ENCODE data around the gene DNMT3A. TPM values are rescaled to one million over a fixed set of nuclear protein-coding genes. Genes with fewer than 3 reads are reported as not detected.
A peak's percentile ranks its signal among the peaks of the same experiment; 100 is the strongest.

DNMT3A gene
- total and polyA plus RNA-seq, 7 donors, result 4.4 to 30.2 (median 18.1) TPM

- H3K4me1 ChIP-seq, result no peaks in the 10 kb centered on the region
- peaks cover 4 to 72% (median 9%) of the 10 kb centered on the region in 4 donors for H3K36me3 ChIP-seq
- no peak overlapping the region for H3K27ac ChIP-seq
- DNase-seq, result no peak
- H3K27me3 ChIP-seq, result no peaks in the 10 kb centered on the region
- TF ChIP-seq EP300 (IDR thresholded peaks at IDR 0.05) (no peak), POLR2AphosphoS5 (IDR thresholded peaks at IDR 0.05) (no peak), POLR2A (IDR thresholded peaks at IDR 0.05) (no peak), CTCF (IDR thresholded peaks at IDR 0.05) (no peak)
- intact Hi-C loops (cut with DNase I), result no loop called here
- no peak overlapping the region for H3K4me3 ChIP-seq
- no peaks in the 10 kb centered on the region for H3K9me3 ChIP-seq
Observed at GRCh38 chr2:25266399-25266798, 75.3 kb downstream of the DNMT3A start.

- no peak for TF ChIP-seq CTCF (IDR thresholded peaks at IDR 0.05)
- no peak for TF ChIP-seq POLR2A (IDR thresholded peaks at IDR 0.05)
- TF ChIP-seq POLR2AphosphoS5 (IDR thresholded peaks at IDR 0.05), result no peak
- Histone ChIP-seq H3K4me1 (no peaks in the 10 kb centered on the region), H3K36me3 (peaks cover 4 to 66% (median 9%) of the 10 kb centered on the region in 4 donors), H3K27ac (no peak overlapping the region), H3K9me3 (no peaks in the 10 kb centered on the region), H3K4me3 (no peak overlapping the region), H3K27me3 (no peaks in the 10 kb centered on the region)
- WGBS, 2 donors, result 87 to 94% methylated on average over 2 of the region's 2 CpGs
- intact Hi-C loops (cut with DNase I), result no loop called here
- no peak for DNase-seq
Observed at GRCh38 chr2:25265802-25266201, 75.9 kb downstream of the DNMT3A start.

- intact Hi-C loops (cut with DNase I), result no loop called here
Observed at GRCh38 chr2:25265001-25265400, 76.7 kb downstream of the DNMT3A start.

GRCh38 chr2:25262288-25262687 lies 79.4 kb downstream of the DNMT3A start:
- no peak for DNase-seq
- Histone ChIP-seq H3K36me3 (peaks cover 0 to 44% (median 4%) of the 10 kb centered on the region in 4 donors), H3K4me3 (no peak overlapping the region), H3K27me3 (no peaks in the 10 kb centered on the region), H3K4me1 (peaks cover 0 to 19% (median 11%) of the 10 kb centered on the region in 4 donors), H3K27ac (no peak overlapping the region), H3K9me3 (no peaks in the 10 kb centered on the region)
- intact Hi-C loops (cut with DNase I), result no loop called here
- TF ChIP-seq CTCF (IDR thresholded peaks at IDR 0.05) (no peak), POLR2A (IDR thresholded peaks at IDR 0.05) (no peak), EP300 (IDR thresholded peaks at IDR 0.05) (no peak), POLR2AphosphoS5 (IDR thresholded peaks at IDR 0.05) (no peak)
- 94% methylated on average over 1 of the region's 1 CpG for WGBS, 2 donors

More at GRCh38 chr2:25265001-25265400, 76.7 kb downstream of the DNMT3A start:
- Histone ChIP-seq H3K9me3 (no peaks in the 10 kb centered on the region), H3K4me1 (no peaks in the 10 kb centered on the region), H3K4me3 (no peak overlapping the region), H3K27me3 (no peaks in the 10 kb centered on the region), H3K36me3 (peaks cover 4 to 65% (median 8%) of the 10 kb centered on the region in 4 donors), H3K27ac (peak overlapping the region in 1 of 4 donors; percentile 24)
- 91 to 93% methylated on average over 6 of the region's 6 CpGs for WGBS, 2 donors
- TF ChIP-seq POLR2A (IDR thresholded peaks at IDR 0.05) (no peak), EP300 (IDR thresholded peaks at IDR 0.05) (no peak), POLR2AphosphoS5 (IDR thresholded peaks at IDR 0.05) (no peak), CTCF (IDR thresholded peaks at IDR 0.05) (no peak)
- DNase-seq, result no peak

GRCh38 chr2:25259737-25260124 lies 82.0 kb downstream of the DNMT3A start:
- H3K4me3 ChIP-seq, result no peak overlapping the region
- H3K9me3 ChIP-seq, result no peaks in the 10 kb centered on the region
- H3K36me3 ChIP-seq, result peaks cover 0 to 36% (median 12%) of the 10 kb centered on the region in 4 donors
- H3K27ac ChIP-seq, result no peak overlapping the region
- H3K4me1 ChIP-seq, result peaks cover 0 to 32% (median 21%) of the 10 kb centered on the region in 4 donors
- 86 to 91% methylated on average over 7 of the region's 7 CpGs for WGBS, 2 donors
- DNase-seq, result no peak
- TF ChIP-seq CTCF (IDR thresholded peaks at IDR 0.05), result no peak
- TF ChIP-seq POLR2AphosphoS5 (IDR thresholded peaks at IDR 0.05), result no peak
- TF ChIP-seq POLR2A (IDR thresholded peaks at IDR 0.05), result no peak
- TF ChIP-seq EP300 (IDR thresholded peaks at IDR 0.05), result no peak
- no peaks in the 10 kb centered on the region for H3K27me3 ChIP-seq
- intact Hi-C loops (cut with DNase I), result no loop called here

Measured in sigmoid colon (tissue), 7 donors.